Smooth muscle cell of bladder (primary cell): ENCODE data around the gene MAP4K4. TPM values are rescaled to one million over a fixed set of nuclear protein-coding genes. Genes with fewer than 3 reads are reported as not detected.

Source experiments
- total RNA-seq: library from RNA; depleted of rRNA; stranded (reverse); fragments of >200 nt; gene quantifications from 2 replicates; pipeline ENCODE4 v1.2.3, GENCODE V29; 2014

The MAP4K4 gene
- 90.9 and 160 TPM in 2 replicates for total RNA-seq

GRCh38 chr2:101697124-101698013, at the start of gene MAP4K4:
TSS of gene MAP4K4 (plus strand) at chr2:101697707. CDS start at chr2:101698081, 374 bp downstream.

Other genes with a start within 250 kb of the MAP4K4 start
- gene RFX8, start 222.6 kb upstream of the MAP4K4 start, total RNA-seq = 1.3 and 2.0 TPM in 2 replicates